ENCODE results near the gene BCL7A.

- no peak for TF ChIP-seq SIN3A (IDR thresholded peaks at IDR 0.05; ENCODE audit: borderline replicate concordance, insufficient read depth, low read length)
- TF ChIP-seq TAF1 (IDR thresholded peaks at IDR 0.05; ENCODE audit: borderline replicate concordance, insufficient read depth, low read length) = no peak
These were observed 3.2 kb upstream of the BCL7A start for GRCh38 chr12:122018457-122018856.
